Stimulated activated CD4-positive, alpha-beta T cell treated with anti-CD3 and anti-CD28 coated beads, Interleukin-4, amount 100 ng/mL, for 4 hours (primary cell): ENCODE results near the gene ATP6V1G2.

ENCODE experiments used
- DNase-seq, 2 experiments: peaks; one replicate each; pipeline ENCODE4 v3.0.0-alpha.2; 2020

The ATP6V1G2 gene

DNA sequence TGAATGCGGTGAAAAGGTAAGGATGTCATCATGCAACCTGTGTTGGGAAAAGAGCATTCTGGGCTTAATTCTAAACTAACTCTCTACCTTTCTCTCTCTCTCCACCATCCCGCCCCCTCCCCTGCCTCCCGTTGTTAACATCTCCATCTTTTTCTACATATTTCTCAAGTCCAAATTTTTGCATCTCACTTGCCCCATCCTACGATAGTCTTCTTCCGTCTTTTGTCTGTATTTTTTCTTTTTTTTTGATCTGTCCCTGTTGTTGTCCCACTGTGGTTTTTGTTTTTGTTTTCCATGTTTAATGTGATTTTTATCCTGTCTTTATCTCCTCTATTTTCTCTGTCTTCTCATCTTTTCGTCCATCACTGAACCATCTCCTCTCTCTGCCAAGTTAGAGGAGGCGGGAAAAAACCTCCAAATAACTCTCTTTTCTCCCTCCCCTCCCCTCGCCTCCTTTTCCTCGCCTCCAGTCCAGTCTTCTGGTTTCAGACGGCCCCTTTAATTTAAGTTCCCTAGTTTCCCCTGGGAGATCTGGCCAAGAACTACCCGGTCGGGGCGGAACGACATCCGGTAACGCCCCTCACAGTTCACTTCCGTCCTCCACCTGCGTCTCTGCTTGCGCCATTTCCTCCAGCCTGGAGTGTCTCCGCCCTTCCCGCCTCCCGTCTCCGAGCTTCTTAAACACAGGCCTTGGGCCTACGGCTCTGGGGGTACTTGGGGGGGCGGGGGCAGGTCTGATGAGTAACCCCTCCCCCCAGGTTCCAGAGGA lies 734 bp upstream of the ATP6V1G2 start, which contains the start of gene NFKBIL1:
Gene NFKBIL1 (plus strand): TSS at position 651 of the 769 bp plus-strand sequence. CDS start 87 bp downstream, at position 738.
- DNase-seq: peak; percentile 85 to 92

DNA sequence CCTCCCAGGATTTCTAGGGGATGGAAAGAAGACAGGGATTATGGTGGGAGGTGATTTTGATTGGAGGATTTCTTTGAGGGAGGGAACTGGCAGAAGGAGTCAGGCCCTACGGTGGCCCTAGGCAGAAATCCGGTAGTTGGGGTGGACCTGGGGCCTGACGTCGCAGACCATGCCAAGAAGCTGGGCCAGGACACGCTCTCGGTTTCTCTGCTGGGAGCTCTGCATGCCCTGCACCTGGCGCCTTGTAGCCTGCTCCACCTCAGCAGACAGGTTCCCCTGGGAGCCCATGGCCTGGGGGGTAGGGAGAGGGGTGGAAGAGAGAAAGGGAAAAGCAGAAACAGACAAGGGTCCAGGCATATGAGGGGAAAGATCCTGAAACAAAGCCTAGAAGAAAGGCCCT lies 1.1 kb downstream of the ATP6V1G2 start:
- no peak for DNase-seq

DNA sequence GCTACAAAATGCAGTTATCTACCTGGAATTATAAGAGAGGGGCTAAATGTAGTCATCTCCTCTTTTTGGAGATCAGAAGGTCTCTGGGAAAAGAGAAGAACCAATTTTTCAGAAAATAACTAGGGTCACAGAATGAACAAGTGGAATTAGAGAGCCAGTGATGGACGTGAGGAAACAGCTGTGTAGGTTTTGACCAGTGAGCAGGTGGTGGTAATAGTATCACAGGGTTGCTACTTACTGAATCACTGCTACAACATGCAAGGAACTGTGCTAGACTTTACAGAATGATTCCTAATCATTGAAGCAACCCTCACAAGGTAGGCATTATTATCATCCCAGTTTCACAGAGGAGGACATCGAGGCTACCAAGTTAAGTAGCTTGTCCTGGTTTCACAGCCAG lies 1.7 kb downstream of the ATP6V1G2 start:
- no peak for DNase-seq

DNA sequence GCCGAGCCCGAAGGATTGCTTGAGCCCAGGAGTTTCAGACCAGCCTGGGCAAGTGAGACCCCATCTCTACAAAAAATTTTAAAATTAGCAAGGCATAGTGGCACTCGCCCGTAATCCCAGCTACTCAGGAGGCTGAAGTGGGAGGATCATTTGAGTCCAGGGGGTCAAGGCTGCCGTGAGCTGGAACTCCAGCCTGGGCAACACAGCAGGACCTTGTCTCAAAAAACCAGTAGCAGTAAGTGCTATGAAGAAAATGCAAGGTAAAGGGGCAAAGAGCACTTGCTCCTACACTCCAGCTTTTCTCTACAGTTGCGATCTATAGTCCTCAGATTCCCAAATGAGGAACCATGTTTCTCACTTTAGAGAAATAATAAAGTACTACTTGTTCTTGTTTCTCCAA lies 2.8 kb downstream of the ATP6V1G2 start:
- no peak for DNase-seq

DNA sequence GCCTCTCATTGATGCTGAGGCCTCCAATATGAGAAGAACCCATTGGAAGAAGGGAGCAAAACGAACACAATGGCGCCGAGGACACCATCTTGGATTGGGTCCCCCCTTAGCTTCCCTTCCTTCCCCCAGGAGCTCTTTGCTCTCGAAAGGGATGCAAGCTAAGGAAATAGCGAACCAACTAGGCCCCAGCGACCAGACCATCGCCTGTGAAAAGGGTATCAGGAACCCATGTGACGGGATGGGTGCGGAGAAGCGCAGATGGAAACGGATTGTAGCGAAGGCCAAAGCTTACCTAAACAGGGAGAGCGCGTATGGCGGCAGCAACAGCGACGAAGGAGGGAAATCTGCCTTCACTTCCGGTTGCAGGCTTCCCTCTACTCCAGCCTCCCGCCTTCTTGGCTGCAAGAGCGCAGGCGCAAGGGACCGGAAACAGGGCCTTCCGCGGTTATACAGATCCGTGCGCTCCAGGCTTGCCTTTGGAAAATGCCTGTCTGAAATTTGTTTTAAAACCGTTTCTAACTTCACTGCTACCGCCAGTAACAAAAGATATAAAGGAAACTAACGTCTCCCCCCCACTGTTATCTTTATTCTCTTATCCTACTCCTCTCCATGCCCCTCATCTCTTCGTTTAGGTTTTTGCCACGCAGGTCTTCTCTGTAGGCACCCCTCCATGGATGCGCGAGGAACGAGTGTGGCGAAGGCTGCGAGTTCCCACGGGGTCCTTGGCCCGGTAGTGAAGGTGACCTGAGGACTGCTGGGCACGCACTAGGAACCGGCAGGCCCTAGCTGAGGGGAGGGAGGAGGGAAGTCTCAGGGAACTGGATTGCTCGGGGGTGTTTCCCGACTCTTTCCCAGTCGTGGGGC lies 4.5 kb downstream of the ATP6V1G2 start, which contains the start of gene DDX39B:
Gene DDX39B (minus strand): TSS at position 346 of the 864 bp plus-strand sequence. CDS start 1,471 bp downstream, outside the sequence.
- peak; percentile 88 to 94 for DNase-seq

DNA sequence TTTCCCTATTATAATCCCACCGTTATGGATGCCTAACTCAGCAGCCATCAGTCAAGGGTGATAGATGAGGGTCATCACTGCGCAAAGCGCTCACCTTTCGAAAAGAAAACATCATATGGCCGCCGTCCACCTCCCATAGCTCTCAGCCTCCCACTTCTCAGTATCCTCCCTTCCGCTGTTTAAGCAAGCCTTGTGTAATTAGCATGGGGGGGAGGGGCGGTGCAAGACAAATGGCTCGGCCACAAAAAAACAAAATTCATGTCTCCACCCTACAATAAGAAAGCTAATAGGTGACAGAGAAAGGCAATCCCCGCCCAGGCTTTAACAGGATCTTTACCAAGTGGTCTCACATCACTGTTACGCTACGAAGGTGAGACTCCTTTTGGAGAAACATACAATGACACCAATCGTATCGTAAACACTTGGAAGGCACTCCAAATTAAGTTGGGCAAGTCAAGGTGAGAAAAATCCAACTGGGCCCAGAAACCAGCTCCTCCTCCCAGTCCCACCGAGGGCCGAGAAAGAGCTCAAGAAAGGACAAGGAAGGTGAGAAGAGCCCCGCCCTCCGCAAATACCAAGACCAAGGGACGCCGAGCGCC lies 5.2 kb downstream of the ATP6V1G2 start:
- peak; percentile 44 to 52 for DNase-seq

DNA sequence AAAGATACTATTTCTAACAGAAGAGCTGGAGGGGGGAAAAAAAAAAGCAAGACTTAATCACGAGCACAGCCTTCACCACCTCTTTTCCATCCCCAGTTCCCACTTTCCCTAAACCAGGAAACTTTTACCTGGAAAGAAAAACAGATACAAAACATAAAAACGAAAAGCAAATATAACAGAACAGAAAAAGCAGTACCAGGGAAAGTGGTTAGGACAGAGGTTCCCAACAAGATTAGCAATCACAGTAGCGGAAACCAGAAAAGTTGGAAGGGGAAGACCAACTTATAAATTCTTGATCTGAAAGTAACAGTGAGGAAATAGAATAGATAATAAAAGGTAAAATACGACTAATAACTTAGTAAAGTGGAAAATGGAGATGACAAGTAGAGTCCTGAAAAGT lies 5.8 kb downstream of the ATP6V1G2 start:
- no peak for DNase-seq

DNA sequence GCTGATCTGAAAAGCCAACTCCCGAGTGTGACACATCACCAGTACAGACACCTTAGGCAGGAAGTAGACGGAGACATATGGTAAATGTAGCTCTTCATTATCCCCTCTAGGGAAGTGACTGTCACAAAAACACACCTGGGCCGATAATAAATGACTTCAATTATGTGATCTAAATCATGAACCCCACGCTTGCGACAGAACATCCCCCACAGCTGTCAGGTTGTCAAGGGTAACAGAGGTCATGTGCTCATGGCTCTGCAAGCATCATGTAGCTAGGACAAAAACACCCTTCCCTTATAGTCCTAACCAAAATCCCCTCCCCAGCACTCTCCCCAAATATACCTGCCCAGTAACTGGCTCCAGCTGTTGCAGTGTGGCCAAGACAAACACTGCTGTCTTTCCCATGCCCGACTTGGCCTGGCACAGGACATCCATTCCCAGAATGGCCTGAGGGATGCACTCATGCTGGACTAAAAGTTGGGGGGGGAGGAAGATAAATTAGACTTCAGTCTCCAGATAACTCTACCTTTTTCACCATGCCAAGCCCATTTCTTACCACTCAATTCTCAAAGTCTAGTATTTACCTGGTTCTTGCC lies 7.5 kb downstream of the ATP6V1G2 start:
- no peak for DNase-seq

DNA sequence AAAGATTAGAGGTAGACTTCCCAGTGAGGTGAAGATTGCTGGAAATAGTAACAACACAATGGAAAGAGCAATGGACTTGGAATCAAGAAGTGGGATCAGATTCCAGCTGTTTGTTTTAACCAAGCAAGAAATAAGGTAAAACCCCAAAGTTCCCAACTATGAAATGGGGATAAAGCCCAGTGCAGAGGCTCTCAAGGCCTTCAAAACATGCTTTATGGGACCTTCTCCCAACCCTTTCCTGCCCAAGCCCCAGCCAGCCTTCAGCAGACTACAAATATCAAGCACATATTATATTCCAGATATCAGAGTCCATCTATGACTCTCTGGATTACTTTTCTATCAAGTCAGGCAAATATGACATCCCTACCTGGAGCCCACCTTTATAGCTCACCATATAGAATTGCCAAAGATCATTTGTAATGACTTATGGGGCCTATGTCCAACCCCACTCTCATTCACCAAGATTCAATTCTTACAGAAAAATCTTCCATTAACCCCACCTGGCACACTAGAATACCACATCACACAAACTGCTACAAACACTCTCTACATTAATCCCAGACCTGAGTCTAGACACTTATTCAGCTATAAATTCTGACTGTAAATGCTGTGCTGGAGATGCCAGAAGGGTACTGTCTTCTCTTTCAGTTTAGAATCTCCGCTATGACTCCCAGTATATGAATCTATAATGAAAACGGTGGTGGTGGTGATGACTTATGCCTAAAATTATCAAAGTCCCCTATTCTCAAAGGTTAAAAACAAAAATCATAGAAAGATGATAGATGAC lies 10.7 kb downstream of the ATP6V1G2 start:
- DNase-seq: no peak

DNA sequence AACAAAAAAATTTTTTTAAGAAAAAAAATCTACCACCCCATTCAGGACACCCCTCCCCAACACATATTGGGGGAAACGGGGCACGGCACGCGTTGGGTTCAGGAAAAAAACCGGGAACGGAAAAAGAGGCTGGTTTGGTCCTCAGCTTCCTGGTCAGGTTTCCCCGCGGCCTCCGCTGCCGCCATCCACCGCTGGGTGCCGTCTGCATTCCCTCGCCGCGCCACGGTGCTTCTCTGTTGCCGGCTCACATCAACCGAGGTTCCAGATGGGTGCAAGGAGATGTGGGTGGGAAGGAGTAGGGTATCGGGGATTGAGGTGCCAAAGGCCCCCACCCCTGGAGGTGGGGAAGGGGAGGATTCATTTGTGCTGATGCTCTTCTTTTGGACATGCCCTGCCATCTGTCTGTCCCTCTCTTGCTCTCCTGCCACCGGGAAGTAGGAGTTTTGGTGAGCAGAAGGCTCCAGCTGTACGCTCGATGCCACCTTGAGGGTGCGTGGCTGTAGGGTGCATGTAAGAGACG lies 11.8 kb downstream of the ATP6V1G2 start:
- DNase-seq: no peak

DNA sequence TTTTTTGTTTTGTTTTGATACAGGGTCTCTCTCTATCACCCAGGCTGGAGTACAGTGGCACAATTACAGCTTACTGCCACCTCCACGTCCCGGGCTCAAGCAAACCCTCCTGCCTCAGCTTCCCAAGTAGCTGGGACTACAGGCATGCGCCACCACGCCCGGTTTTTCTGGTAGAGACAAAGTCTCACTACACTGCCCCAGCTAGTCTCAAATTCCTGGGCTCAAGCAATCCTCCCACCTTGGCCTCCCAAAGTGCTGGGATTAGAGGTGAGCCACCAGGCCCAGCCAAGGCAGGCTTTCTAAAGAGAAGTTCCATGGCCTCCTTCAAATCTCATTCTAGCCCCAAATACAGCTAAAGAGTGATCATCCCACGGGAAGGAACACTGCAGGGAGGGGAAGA lies 12.4 kb downstream of the ATP6V1G2 start:
- DNase-seq: no peak

DNA sequence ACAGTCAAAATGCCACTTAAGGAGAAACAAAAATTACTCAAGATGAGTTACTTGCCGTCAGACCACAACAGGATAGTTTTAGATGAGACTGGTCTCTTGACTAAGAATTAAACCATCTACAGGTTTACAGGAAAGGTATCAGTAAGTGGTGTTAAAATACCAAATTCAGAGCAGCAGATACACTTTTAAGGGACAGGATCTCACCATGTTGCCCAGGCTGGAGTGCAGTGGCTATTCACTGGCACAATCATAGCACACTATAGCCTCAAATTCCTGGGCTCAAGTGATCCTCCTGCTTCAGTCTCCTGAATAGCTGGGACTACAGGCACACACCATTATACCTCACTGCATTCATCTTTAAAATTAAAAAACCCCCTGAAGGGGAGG lies 13.0 kb downstream of the ATP6V1G2 start:
- DNase-seq: no peak

DNA sequence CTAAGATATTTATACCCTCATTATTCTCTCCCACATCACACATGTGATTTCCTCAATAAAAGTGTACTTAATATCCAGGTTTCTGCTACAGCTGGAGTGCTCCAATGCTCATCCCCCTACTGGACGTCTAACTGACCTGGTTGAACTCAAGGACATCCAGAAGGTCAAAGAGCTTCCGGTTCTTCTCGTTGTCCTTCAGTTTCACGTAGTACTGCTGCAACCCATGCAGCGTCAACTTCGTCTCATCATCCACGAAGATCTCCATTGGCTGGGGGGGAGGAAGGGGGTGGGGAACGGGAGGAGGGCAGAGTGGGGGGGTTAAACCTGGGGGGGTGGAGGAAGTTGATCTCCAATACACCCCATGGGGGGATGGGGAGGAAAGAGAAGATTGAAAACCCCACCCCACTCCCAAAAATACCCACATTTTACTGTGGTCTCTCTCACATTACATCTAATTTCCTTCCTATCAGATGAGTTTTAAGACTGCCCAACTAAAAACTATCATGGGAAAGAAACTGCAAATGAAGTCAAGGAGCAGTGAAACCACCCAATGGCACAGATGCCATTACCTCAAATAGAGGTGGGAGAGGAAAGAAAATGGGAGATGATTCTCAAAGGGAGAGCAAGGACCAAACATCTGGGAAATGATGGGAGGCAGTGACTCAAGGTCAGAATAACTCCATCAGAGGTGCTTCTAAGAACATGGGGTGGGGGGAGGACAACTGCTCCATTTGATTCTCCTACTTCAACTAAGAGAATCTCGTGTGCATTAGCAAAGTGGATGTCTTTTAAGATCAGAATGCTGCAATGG lies 13.6 kb downstream of the ATP6V1G2 start:
- DNase-seq: no peak

DNA sequence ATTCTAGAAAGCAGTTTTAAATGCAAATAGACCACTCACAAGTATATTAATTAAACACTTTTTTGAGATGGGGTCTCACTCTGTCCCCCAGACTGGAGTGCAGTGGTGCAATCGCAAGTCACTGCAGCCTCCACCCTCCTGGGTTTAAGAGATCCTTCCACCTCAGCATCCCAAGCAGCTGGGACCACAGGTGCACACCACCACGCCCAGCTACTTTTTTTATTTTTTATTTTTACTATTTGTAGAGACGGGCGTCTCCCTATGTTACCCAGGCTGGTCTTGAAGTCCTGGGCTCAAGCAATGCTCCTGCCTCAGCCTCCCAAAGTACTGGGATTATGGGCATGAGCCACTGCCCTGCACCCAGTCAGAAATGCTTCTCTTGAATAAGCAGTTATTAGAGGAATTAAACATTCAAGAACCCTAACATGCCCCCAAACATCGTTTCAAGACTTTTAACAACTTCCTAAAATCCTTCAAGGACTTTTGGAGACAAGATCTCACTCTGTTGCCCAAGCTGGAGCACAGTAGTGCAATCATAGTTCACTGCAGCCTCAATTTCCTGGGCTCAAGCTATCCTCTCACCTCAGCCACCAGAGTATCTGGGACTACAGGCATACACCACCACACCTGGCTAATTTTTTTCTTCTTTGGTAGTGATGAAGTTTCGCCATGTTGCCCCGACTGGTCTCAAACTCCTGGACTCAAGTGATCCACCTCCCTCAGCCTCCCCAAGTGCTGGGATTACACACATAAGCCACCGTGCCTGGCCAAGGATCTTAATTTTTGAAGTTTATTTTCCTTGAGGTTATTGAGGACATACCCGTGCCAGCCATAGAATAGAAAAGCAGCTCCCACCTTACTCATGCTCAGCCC lies 14.4 kb downstream of the ATP6V1G2 start:
- no peak for DNase-seq

DNA sequence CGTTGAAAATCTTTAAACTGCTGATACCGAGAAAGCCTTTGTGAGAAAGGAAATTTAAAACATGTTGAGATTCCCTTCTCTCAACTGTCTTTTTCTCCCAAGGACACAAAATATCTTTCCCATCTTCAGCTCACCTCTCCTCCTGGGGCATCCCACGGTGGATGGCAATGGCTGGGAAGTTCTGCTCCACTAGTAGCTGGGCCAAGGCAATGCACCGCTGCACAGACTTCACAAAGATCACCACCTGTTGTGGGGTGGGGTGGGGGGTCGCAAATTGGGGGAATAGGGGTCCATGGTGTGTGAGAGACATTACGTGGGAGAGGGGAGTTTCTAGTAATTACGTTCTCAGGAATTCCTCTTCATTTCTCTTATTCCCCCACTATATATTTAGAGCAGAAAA lies 15.2 kb downstream of the ATP6V1G2 start:
- no peak for DNase-seq

DNA sequence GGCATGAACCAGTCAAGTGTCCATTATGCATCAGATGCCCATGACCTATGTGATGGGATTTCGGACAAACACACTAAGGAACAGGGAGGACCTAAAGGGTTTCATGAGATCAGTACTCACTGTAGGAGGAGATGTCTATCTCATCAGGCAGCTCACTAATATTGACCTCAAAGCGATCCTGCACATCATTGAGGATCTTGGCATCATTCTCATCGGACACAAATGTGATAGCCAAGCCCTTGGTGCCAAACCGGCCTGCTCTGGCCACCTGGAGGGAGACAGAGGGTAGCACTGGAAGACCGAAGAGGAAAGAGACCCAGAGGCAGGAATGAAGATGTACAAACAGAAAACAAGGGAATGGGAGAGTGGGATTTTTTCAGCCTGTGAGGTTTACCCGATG lies 15.7 kb downstream of the ATP6V1G2 start:
- DNase-seq: no peak

DNA sequence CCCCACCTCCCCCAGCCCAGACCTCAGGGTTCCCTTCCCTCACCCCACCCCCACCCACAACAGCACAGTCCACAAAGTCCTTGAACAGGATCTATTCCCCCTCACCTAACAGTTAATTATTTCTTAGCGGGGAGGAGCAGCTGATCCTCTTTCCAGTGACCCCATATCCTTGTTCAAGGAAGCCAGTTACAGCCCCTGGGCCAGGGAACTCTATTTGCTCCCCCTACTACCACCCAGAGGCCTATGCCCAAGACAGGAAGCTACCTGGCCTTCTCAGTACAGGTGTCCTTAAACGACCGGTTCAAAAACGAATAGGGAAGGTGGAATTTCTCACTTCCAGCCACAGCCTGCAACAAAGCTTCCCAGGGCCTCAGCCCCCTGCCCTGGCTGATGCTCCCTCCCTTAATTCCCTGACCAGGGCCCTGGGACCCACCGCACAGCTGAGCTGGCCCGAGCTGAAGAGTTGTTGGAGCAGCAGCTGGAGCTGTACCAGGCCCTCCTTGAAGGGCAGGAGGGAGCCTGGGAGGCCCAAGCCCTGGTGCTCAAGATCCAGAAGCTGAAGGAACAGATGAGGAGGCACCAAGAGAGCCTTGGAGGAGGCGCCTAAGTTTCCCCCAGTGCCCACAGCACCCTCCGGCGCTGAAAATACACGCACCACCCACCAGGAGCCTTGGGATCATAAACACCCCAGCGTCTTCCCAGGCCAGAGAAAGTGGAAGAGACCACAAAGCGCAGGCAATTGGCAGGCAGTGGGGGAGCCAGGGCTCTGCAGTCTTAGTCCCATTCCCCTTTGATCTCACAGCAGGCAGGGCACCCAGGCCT lies 16.9 kb downstream of the ATP6V1G2 start:
- no peak for DNase-seq

DNA sequence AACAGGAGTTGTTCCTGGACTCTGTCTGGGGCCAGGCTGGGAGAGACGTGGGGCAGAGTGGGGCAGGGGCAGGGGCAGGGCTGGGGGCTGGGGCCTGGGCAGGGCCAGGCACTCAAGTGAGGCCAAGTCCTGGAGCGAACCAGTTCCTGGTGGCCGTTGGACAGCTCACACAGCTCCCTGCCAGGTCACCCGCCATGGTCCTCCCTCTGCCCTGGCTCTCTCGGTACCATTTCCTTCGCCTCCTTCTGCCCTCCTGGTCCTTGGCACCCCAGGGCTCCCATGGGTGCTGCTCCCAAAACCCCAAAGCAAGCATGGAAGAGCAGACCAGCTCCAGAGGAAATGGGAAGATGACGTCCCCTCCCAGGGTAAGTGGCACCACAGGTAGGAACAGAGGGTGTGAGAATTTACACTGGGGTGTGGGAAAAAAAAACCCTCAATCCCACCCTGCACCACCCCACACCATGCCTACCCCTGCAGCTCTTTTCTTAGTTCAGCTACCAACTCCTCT lies 17.5 kb downstream of the ATP6V1G2 start, which contains the start of gene MCCD1:
Gene MCCD1 (plus strand): TSS at position 142 of the 508 bp plus-strand sequence. CDS start 53 bp downstream, at position 195.
- DNase-seq: no peak

DNA sequence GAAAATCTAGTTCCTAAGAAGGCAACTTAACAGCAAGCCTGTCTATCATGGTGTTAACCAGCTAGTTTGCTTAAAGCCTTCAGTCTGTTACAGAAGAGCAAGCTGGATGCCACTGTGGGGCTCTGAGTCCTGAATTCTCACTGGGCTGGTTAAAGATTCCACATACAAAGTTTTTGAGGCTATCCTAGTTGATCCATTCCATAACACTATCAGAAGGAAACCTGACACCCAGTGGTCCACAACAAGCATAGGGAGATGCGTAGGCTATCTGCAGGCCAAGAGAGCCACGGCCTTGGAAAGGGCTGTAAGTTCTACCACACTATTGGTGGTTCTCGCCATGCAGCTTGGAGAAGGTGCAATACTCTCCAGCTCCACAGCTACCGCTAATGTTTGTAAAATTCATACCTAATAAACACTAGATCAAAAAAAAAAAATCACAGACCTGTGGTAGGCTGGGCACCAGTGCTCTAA lies 18.1 kb downstream of the ATP6V1G2 start:
- DNase-seq: no peak
